ENCODE measurements around the gene ZGPAT. TPM values are rescaled to one million over a fixed set of nuclear protein-coding genes. Genes with fewer than 3 reads are reported as not detected.

The ZGPAT gene
- polyA plus RNA-seq, 1 donor from 2014 or later, result 60.8 TPM

- Histone ChIP-seq H3K36me3 (ENCODE audit: insufficient read depth, low read length) (no peaks in the 10 kb centered on the region), H3K4me3 (ENCODE audit: low read length) (no peak overlapping the region), H3K27me3 (ENCODE audit: insufficient read depth, low read depth, low read length) (no peaks in the 10 kb centered on the region), H3F3A (ENCODE audit: insufficient read depth, low read length, poor library complexity, severe bottlenecking) (no peaks in the 10 kb centered on the region), H4K20me1 (ENCODE audit: insufficient read depth) (no peaks in the 10 kb centered on the region), H3K4me2 (ENCODE audit: low read length) (no peak overlapping the region), H3K79me2 (replicated peaks; ENCODE audit: insufficient read depth, low read length) (no peaks in the 10 kb centered on the region), H3K9ac (ENCODE audit: low read length) (no peak overlapping the region), H3K9me3 (ENCODE audit: low read length) (no peaks in the 10 kb centered on the region), H2AFZ (ENCODE audit: low read depth, low read length) (no peak overlapping the region), H3K27ac (ENCODE audit: low read length) (no peak overlapping the region), H3K9me2 (ENCODE audit: insufficient read depth, low read length) (no peaks in the 10 kb centered on the region)
- TF ChIP-seq, protein P1, sequence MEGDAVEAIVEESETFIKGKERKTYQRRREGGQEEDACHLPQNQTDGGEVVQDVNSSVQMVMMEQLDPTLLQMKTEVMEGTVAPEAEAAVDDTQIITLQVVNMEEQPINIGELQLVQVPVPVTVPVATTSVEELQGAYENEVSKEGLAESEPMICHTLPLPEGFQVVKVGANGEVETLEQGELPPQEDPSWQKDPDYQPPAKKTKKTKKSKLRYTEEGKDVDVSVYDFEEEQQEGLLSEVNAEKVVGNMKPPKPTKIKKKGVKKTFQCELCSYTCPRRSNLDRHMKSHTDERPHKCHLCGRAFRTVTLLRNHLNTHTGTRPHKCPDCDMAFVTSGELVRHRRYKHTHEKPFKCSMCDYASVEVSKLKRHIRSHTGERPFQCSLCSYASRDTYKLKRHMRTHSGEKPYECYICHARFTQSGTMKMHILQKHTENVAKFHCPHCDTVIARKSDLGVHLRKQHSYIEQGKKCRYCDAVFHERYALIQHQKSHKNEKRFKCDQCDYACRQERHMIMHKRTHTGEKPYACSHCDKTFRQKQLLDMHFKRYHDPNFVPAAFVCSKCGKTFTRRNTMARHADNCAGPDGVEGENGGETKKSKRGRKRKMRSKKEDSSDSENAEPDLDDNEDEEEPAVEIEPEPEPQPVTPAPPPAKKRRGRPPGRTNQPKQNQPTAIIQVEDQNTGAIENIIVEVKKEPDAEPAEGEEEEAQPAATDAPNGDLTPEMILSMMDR (IDR thresholded peaks at IDR 0.05; ENCODE audit: poor library complexity, severe bottlenecking), result no peak
- TF ChIP-seq MXI1 (conservative IDR thresholded peaks at IDR 0.05; ENCODE audit: poor library complexity, severe bottlenecking), result no peak
- no peak for TF ChIP-seq SMC3 (conservative IDR thresholded peaks at IDR 0.05; ENCODE audit: poor library complexity)
- no peak for TF ChIP-seq EP300 (conservative IDR thresholded peaks at IDR 0.05; ENCODE audit: poor library complexity, severe bottlenecking)
- no peak for TF ChIP-seq EZH2 (IDR thresholded peaks at IDR 0.05; ENCODE audit: borderline replicate concordance, insufficient read depth, low read length, poor library complexity, severe bottlenecking)
- no peak for TF ChIP-seq RAD21 (conservative IDR thresholded peaks at IDR 0.05)
- TF ChIP-seq TAF1 (IDR thresholded peaks at IDR 0.05; ENCODE audit: low read depth), result no peak
- no peak for TF ChIP-seq REST (IDR thresholded peaks at IDR 0.05; ENCODE audit: borderline replicate concordance)
- no peak for TF ChIP-seq POLR2AphosphoS5 (IDR thresholded peaks at IDR 0.05)
These were observed 21.7 kb upstream of the ZGPAT start for GRCh38 chr20:63686094-63686491.

DNA sequence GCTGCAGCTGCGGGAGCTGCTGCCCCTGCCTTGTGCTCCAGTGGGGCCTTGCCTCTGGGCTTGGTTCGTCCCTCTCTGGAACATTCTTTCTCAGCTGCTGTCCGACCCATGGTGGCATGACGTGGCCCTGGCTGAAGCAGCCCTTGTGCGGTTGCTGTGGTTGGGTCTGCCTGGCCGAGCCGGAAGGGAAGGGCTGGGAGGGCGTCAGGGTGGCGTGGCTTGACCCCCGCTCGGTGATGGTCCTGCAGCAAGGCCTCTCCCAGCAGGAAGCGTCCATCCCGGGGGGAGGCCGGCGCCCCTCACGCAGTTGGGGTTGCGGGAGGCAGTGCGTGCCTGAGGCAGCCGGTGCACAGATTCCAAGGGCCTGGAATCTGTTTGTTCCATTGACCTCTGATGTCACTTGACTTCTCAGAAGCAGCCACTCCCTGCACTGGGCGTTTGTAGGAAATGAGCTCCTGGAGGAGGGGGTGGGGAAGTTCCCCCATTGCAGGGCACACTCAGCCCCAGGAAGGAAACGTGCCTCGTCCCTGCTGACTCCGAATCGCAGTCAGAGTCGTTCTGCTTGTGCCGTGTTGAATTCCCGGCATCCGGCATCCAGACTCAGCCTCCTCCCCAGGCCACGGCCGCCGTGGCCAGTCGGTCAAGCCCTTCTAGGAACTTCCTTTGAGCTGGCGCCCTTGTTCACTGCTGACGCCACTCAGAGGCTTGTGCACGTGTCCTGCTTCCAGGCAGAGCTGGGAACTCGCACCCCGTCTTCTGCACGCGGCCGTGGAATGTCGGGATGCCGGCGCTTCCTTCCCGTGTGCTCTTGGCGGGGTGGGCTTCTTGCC lies 21.1 kb upstream of the ZGPAT start:
- H4K20me1 ChIP-seq (ENCODE audit: insufficient read depth), result no peaks in the 10 kb centered on the region
- TF ChIP-seq POLR2AphosphoS5 (IDR thresholded peaks at IDR 0.05), result no peak
- TF ChIP-seq MXI1 (conservative IDR thresholded peaks at IDR 0.05; ENCODE audit: poor library complexity, severe bottlenecking), result no peak
- no peak for TF ChIP-seq RAD21 (conservative IDR thresholded peaks at IDR 0.05)
- no peak for TF ChIP-seq TAF1 (IDR thresholded peaks at IDR 0.05; ENCODE audit: low read depth)
- no peak for TF ChIP-seq SMC3 (conservative IDR thresholded peaks at IDR 0.05; ENCODE audit: poor library complexity)
- H3K9me3 ChIP-seq (ENCODE audit: low read length), result no peaks in the 10 kb centered on the region
- no peaks in the 10 kb centered on the region for H3F3A ChIP-seq (ENCODE audit: insufficient read depth, low read length, poor library complexity, severe bottlenecking)
- no peak overlapping the region for H3K27ac ChIP-seq (ENCODE audit: low read length)
- H3K9ac ChIP-seq (ENCODE audit: low read length), result no peak overlapping the region
- no peaks in the 10 kb centered on the region for H3K27me3 ChIP-seq (ENCODE audit: insufficient read depth, low read depth, low read length)
- no peaks in the 10 kb centered on the region for H3K79me2 ChIP-seq (replicated peaks; ENCODE audit: insufficient read depth, low read length)
- H2AFZ ChIP-seq (ENCODE audit: low read depth, low read length), result no peak overlapping the region
- H3K4me3 ChIP-seq (ENCODE audit: low read length), result no peak overlapping the region
- no peaks in the 10 kb centered on the region for H3K36me3 ChIP-seq (ENCODE audit: insufficient read depth, low read length)
- H3K4me2 ChIP-seq (ENCODE audit: low read length), result no peak overlapping the region
- H3K9me2 ChIP-seq (ENCODE audit: insufficient read depth, low read length), result no peaks in the 10 kb centered on the region
